Activated naive CD4-positive, alpha-beta T cell treated with anti-CD3 and anti-CD28 coated beads for 36 hours (primary cell): ENCODE measurements around the gene CLDN17. TPM values are rescaled to one million over a fixed set of nuclear protein-coding genes. Genes with fewer than 3 reads are reported as not detected.

Experiments used
- CTCF ChIA-PET: fragments of 350-600 bp; sonication (Branson Sonifier 250); formaldehyde crosslinking; loops from one replicate; lab custom pipeline; 2021; ENCODE audit warnings: antibody characterized with exemption; lab: Charles Lee
- DNase-seq: peaks from one replicate; pipeline ENCODE4 v3.0.0-alpha.2; 2020
- H3K27ac Mint-ChIP-seq: one replicate; pipeline ENCODE4 v1.8.0; 2021; ENCODE audit warnings: mild to moderate bottlenecking, mixed read lengths
- H3K27me3 Mint-ChIP-seq: one replicate; pipeline ENCODE4 v1.8.0; 2021; ENCODE audit warnings: low read depth, mixed read lengths
- H3K36me3 Mint-ChIP-seq: one replicate; pipeline ENCODE4 v1.8.0; 2021; ENCODE audit warnings: low read depth, mixed read lengths
- H3K4me1 Mint-ChIP-seq: one replicate; pipeline ENCODE4 v1.8.0; 2021; ENCODE audit warnings: low read depth, mixed read lengths
- H3K4me3 Mint-ChIP-seq: one replicate; pipeline ENCODE4 v1.8.0; 2021; ENCODE audit warnings: mild to moderate bottlenecking, moderate library complexity, mixed read lengths
- H3K9me3 Mint-ChIP-seq: one replicate; pipeline ENCODE4 v1.8.0; 2021; ENCODE audit warnings: mixed read lengths
- intact Hi-C: fragments of 100-400 bp; cut with micrococcal nuclease; formaldehyde crosslinking; loops from one replicate; pipeline ENCODE4 v1.15.1; 2023
- total RNA-seq, 2 experiments: library from RNA; stranded (reverse); gene quantifications; one replicate each; pipeline ENCODE4 v1.2.3, GENCODE V29; 2021

CLDN17 gene, protein sequence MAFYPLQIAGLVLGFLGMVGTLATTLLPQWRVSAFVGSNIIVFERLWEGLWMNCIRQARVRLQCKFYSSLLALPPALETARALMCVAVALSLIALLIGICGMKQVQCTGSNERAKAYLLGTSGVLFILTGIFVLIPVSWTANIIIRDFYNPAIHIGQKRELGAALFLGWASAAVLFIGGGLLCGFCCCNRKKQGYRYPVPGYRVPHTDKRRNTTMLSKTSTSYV
- total RNA-seq: not detected

DNA sequence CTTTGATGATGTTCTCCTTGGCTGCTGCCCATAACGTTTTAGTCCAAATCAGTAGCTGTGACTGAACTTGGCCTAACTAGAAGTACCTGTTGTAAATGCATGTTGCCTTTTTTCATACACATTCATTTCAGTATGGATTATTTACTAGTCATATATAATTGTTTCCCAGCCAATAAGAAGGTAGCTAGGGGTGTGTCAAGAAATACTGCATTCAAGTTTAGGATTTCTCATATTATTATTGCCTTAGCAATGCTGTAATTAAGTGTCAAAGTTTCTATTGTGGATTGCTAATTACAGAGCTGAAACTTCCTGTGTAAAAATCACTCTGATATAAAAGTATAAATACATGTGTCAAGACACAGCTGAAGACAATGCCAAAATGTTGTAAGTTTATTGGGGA lies at the start of gene CLDN17:
CLDN17 (minus strand) TSS at position 101 of the 400 bp plus-strand sequence. CDS start 188 bp downstream, outside the sequence.
- Mint-ChIP-seq H3K4me1 (no peaks in the 10 kb centered on the region), H3K27ac (no peak within 1 kb of the TSS), H3K9me3 (no peaks in the 10 kb centered on the region), H3K36me3 (no peaks in the 10 kb centered on the region), H3K27me3 (peaks cover 4% of the 10 kb centered on the region), H3K4me3 (no peak within 1 kb of the TSS)
- intact Hi-C loops: no loop called here
- no peak for DNase-seq
- CTCF ChIA-PET: no interaction called here

DNA sequence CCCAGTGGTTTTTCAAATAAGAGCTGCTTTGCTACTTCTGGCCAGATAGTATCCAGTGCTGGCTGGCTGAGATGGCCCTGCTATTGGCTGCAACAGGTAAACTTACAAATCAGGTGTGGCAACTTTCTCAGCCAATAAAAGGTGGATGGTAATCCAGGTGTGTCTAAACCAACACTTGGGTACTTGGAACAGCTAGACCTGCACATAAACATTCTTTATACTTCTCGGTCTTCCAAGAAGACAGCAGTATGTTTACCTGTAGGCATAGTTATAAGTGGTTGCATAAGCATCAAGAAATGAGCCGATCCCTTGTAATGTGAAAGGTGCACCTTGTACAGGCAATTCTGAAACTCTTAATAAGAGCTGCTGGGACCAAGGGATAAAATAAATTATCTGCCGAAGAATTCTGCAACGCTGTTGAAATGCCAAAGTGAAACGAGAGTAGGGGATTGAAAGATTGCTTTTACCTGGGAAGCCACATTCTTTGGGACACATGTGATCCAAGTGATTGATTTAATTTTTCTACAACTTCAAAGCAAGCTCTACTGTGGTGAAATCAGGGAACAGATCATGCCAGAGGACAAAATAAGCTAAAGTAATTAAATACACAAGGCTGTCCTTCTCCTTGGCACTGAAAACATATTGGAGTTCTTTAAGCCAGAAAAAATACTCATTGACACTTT lies 49.6 kb upstream of the CLDN17 start, which contains the start of gene CLDN8:
CLDN8 (minus strand) TSS at position 57 of the 683 bp plus-strand sequence. CDS start 172 bp downstream, outside the sequence.
- intact Hi-C loops: no loop called here
- CTCF ChIA-PET: interaction anchor here (0.7 kb wide), 1 partner anchor 48 kb away, joined by 3 read pairs; no protein-coding TSS in a partner anchor
- H3K27ac Mint-ChIP-seq: no peak within 1 kb of the TSS
- no peaks in the 10 kb centered on the region for H3K27me3 Mint-ChIP-seq
- no peaks in the 10 kb centered on the region for H3K9me3 Mint-ChIP-seq
- no peak within 1 kb of the TSS for H3K4me3 Mint-ChIP-seq
- no peaks in the 10 kb centered on the region for H3K4me1 Mint-ChIP-seq
- H3K36me3 Mint-ChIP-seq: no peaks in the 10 kb centered on the region
- DNase-seq: no peak

DNA sequence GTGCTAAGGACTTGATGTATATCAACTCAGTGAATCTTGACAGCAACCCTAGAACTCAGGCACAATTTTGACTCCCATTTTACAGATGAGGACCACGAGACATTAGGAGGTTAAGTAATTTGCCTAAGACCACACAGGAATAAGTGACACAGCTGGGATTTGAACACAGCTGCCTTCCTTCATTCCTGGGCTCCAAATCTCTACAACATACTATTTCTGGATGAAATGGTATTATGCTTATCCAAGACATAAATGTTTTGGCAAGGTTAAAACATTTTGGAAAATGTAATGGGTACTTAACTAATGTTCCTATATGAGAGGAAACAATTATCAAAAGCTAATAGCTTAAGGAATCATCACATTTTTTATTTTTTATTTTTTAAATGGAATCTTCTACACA lies 44.5 kb upstream of the CLDN17 start:
- no peak for DNase-seq
- Mint-ChIP-seq H3K4me3 (no peak overlapping the region), H3K36me3 (no peaks in the 10 kb centered on the region), H3K9me3 (no peaks in the 10 kb centered on the region), H3K27ac (no peak overlapping the region), H3K27me3 (no peaks in the 10 kb centered on the region), H3K4me1 (no peaks in the 10 kb centered on the region)
- intact Hi-C loops: no loop called here
- CTCF ChIA-PET: no interaction called here

DNA sequence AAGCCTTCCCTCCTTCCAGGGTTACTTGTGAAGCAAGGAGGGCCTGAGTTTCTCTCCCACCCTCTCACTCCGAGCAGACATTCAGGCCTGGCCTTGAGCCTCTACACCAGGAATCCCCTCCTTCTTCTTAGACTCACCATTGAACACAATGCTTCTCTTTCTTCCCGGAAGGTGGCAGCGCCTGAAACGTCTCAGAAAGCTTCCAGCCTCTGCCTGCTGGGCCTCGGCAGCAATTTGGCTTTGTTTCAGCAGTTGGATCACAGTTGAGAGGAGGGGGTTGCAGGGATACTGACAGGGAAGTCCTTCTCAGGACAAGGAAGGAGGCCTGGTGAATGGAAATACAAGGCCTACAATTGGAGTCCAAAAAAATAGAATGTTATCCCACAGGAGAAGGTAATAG lies 43.0 kb upstream of the CLDN17 start:
- Mint-ChIP-seq H3K36me3 (no peaks in the 10 kb centered on the region), H3K4me1 (no peaks in the 10 kb centered on the region), H3K9me3 (no peaks in the 10 kb centered on the region), H3K4me3 (no peak overlapping the region), H3K27ac (no peak overlapping the region), H3K27me3 (no peaks in the 10 kb centered on the region)
- intact Hi-C loops: no loop called here
- CTCF ChIA-PET: no interaction called here
- no peak for DNase-seq

DNA sequence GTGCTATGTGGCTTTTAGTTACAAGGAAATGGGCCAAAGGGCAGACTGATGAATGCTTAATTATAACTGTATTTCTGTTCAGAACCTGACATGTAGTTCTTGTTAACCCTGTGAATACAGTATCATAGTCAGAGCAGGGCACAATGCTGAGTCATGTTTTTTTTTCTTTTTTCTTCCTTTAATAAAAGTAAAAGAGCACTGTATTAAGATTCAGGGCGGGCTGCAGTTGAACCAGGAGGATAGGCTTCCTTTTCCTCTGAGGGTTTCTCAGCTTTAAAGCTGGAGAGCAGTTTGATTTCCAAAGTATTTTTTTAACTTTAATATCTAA lies 40.6 kb upstream of the CLDN17 start:
- DNase-seq: no peak
- CTCF ChIA-PET: no interaction called here
- H3K27ac Mint-ChIP-seq: no peak overlapping the region
- H3K4me1 Mint-ChIP-seq: no peaks in the 10 kb centered on the region
- peaks cover 1% of the 10 kb centered on the region for H3K27me3 Mint-ChIP-seq
- no peaks in the 10 kb centered on the region for H3K36me3 Mint-ChIP-seq
- H3K4me3 Mint-ChIP-seq: no peak overlapping the region
- intact Hi-C loops: no loop called here
- H3K9me3 Mint-ChIP-seq: no peaks in the 10 kb centered on the region

DNA sequence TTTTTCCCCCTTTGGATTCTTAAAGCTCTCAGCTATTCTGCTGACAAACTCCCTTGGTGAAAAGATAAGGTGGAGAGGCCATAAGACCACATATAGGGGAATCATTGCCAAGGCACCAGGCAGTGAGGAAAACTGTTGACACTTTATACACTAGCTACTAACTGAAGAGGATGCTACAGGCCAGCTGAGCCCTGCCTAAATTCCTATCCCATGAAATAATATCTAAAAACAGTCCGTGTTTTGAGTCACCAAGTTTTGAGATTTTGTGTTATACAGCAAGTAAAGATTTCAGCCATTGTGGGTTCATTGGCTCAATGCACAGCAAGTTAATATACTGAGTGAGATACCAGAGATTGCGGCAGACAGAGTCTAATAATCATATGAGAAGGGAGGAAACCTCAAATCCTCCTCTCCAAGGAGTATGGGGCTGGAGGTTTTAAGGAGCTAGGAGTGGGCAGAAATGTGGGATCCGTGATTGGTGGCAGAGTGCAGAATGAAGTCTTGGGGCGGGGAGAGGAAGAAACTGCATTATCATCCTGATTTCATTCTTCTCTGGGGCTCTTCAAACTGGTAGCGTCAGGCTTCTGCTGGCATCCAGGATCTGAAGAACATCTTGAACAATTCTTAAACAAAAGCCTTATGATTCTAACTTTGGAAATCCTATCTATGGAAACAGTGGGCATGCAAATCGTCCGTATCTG lies 40.1 kb upstream of the CLDN17 start:
- no peak for DNase-seq
- Mint-ChIP-seq H3K36me3 (no peaks in the 10 kb centered on the region), H3K27ac (no peak overlapping the region), H3K4me1 (no peaks in the 10 kb centered on the region), H3K27me3 (peaks cover 1% of the 10 kb centered on the region), H3K4me3 (no peak overlapping the region), H3K9me3 (no peaks in the 10 kb centered on the region)
- intact Hi-C loops: no loop called here
- CTCF ChIA-PET: no interaction called here

DNA sequence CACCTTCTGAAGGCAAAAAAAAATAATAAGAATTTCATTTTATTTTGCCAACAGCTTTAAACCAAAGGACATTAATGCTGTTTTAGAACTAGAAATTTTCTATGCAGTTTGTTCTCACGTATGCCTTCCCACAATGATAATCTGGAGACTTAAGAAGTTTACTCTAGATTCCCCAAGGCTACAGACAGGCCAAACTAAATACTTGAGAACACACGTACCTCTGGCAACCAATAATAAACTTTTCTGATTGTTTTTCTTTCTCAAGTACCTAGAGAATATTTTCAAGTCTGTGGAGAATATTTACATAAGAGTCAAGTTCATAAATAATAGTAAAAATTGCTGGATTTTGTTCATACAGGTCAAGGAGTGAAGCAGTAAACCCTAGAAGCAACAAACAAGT lies 33.4 kb upstream of the CLDN17 start:
- Mint-ChIP-seq H3K27ac (no peak overlapping the region), H3K4me1 (no peaks in the 10 kb centered on the region), H3K27me3 (peaks cover 7% of the 10 kb centered on the region), H3K4me3 (no peak overlapping the region), H3K36me3 (no peaks in the 10 kb centered on the region), H3K9me3 (peaks cover 10% of the 10 kb centered on the region)
- intact Hi-C loops: no loop called here
- DNase-seq: no peak
- CTCF ChIA-PET: no interaction called here

DNA sequence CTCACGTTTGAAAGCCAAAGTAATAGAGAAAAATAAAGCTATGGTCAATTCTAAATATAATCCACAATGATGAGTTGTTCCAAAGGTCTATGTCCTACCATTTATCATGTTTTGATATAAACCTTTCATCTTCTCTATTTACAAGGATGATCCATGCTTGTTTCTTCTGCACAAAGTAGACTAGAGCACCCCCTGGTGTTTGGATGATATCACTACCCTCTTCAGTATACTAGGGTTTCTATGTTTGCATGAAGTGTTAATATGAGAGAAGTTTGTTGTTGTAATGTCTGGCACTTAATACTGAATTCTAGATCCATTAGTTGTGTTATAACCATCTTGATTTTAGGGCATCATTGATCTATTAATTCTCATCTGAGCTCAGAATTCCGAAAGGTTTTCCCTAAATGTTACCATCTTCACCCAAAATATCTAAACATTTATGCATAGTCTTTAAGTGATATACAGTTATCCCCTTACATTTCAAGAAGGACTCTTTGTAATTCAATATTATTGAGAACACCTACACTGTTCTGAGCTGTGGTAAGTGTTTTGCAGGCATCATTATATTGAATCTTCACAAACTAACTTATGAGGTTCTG lies 28.2 kb upstream of the CLDN17 start:
- CTCF ChIA-PET: interaction anchor here (0.5 to 2.3 kb wide), 2 partner anchors 150 to 673 kb away, joined by 3 to 17 read pairs; no protein-coding TSS in a partner anchor
- Mint-ChIP-seq H3K4me3 (no peak overlapping the region), H3K9me3 (no peaks in the 10 kb centered on the region), H3K36me3 (no peaks in the 10 kb centered on the region), H3K27ac (no peak overlapping the region), H3K4me1 (no peaks in the 10 kb centered on the region), H3K27me3 (peaks cover 5% of the 10 kb centered on the region)
- intact Hi-C loops: loop anchor here (1.0 kb wide), 1 partner anchor 150 kb away; no protein-coding TSS in a partner anchor
- DNase-seq: peak; percentile 9

DNA sequence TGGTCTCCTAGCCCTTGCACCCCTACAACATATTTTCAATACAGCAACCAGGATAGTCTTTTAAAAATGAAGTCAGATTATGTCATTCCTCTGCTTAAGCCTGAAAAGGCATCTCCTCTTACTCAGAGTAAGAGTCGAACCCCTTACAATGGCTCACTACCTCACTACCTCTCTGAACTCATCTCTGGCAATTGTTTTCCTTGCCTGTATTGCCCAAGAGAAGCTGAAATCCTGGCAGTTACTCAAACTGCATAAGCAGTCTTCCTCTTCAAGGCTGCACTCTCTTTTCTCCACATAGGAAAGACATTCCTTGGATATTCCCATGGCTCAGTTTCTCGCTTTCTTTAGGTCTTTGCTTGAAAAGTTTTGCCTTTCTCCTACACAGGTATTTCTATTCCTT lies 26.6 kb upstream of the CLDN17 start:
- Mint-ChIP-seq H3K27me3 (peaks cover 5% of the 10 kb centered on the region), H3K36me3 (no peaks in the 10 kb centered on the region), H3K4me3 (no peak overlapping the region), H3K27ac (no peak overlapping the region), H3K9me3 (no peaks in the 10 kb centered on the region), H3K4me1 (no peaks in the 10 kb centered on the region)
- no peak for DNase-seq
- CTCF ChIA-PET: no interaction called here
- intact Hi-C loops: no loop called here

DNA sequence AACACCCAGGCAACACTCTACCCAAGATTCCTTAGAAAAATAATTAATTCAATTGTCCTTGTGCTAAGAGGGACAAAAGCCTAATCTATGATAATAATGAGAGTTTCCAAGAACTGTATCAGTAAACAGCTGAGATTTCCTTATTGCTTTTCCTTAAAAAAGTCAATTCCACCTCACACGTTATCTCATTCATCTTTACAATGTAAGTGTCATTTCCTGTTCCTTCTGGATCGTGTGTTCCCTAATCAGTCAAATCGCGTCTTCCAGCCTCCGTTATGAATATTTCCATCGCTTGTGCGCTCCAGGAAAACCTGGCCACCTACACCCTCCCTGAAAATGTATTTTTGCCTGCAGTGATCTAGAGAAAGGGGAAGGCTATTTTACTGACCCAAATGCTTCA lies 23.9 kb upstream of the CLDN17 start:
- DNase-seq: no peak
- Mint-ChIP-seq H3K27ac (no peak overlapping the region), H3K27me3 (peaks cover 3% of the 10 kb centered on the region), H3K36me3 (no peaks in the 10 kb centered on the region), H3K9me3 (no peaks in the 10 kb centered on the region), H3K4me3 (no peak overlapping the region), H3K4me1 (no peaks in the 10 kb centered on the region)
- intact Hi-C loops: no loop called here
- CTCF ChIA-PET: no interaction called here

DNA sequence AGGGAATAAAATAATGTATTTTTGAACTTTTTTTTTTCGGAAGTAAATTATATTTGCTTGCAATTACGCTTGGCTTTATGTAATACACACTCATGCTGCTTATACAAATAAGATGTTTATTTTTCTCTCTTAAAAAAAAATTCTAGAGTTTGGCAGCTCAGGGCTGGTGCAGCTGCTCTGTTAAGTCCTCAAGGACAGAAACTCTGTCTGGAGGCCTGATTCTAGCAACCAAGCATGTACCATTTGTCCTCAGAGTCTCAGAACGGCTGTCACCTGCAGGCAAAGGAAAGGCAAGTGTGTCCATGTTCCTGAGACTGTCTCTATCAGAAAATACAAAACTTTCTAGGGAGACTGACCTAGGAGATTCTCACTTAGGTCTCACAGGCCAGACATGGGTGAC lies 23.2 kb upstream of the CLDN17 start:
- Mint-ChIP-seq H3K27ac (no peak overlapping the region), H3K4me1 (no peaks in the 10 kb centered on the region), H3K36me3 (no peaks in the 10 kb centered on the region), H3K4me3 (no peak overlapping the region), H3K9me3 (no peaks in the 10 kb centered on the region), H3K27me3 (no peaks in the 10 kb centered on the region)
- intact Hi-C loops: no loop called here
- DNase-seq: no peak
- CTCF ChIA-PET: no interaction called here

DNA sequence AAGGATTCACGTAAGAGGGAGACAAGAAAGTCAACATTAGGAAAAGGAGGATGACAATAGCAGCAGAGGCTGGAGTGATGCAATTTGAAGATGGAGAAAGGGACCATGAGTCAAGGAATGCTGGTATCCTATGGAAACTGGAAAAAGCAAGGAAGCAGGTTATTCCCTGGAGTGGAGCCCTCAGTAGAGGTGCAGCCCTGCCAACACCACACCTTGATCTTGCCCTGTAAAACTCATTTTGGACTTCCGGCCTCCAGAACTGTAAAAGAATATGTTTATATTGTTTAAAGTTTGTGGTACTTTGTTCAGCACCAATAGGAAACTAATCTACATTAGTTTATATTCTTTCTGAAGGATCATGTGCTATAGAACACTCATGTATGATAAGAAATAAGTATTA lies 19.6 kb upstream of the CLDN17 start:
- Mint-ChIP-seq H3K27me3 (no peaks in the 10 kb centered on the region), H3K4me3 (no peak overlapping the region), H3K36me3 (no peaks in the 10 kb centered on the region), H3K4me1 (no peaks in the 10 kb centered on the region), H3K27ac (no peak overlapping the region), H3K9me3 (no peaks in the 10 kb centered on the region)
- CTCF ChIA-PET: no interaction called here
- intact Hi-C loops: no loop called here
- DNase-seq: no peak
